Cardiac fibroblast (primary cell): ENCODE results near the gene ZDHHC11B.
"Not testable (repeated sequence)": the region's sequence is repeated elsewhere in the genome, so short reads cannot be mapped to it uniquely, and the experiment has no call there.

Experiments used
- DNase-seq, 2 donors: peaks; one replicate each; pipeline versions ENCODE4 v3.0.0 to v3.0.0-alpha.2; 2010; ENCODE audit warnings: low read depth in 2 of 2
- H3K4me3 ChIP-seq, 2 donors: replicated peaks in 1 of 2; 1 replicate in 1 of 2; 2 replicates in 1 of 2; pipeline ENCODE4 v1.5.1; 2011; ENCODE audit warnings: low read depth in 2 of 2, low read length in 2 of 2, mild to moderate bottlenecking in 2 of 2, moderate library complexity in 1 of 2
- CTCF ChIP-seq: IDR thresholded peaks from one replicate; pipeline ENCODE4 v1.5.1; 2011; ENCODE audit warnings: low read depth, mild to moderate bottlenecking, low read length, inconsistent platforms

Gene ZDHHC11B

GRCh38 chr5:683551-684481 is 100.7 kb downstream of the ZDHHC11B start:
- no peak for DNase-seq
- no peak for TF ChIP-seq CTCF
- H3K4me3 ChIP-seq, result no peak overlapping the region

GRCh38 chr5:682651-683358 is 101.7 kb downstream of the ZDHHC11B start:
- not testable (repeated sequence) for H3K4me3 ChIP-seq, DNase-seq

GRCh38 chr5:682216-682615 is 102.3 kb downstream of the ZDHHC11B start:
- H3K4me3 ChIP-seq, DNase-seq: not testable (repeated sequence)

GRCh38 chr5:681317-682191 is 103.0 kb downstream of the ZDHHC11B start:
- not testable (repeated sequence) for DNase-seq, H3K4me3 ChIP-seq

- not testable (repeated sequence) for DNase-seq, H3K4me3 ChIP-seq
Measured at GRCh38 chr5:680836-681235, 103.7 kb downstream of the ZDHHC11B start.

- H3K4me3 ChIP-seq, DNase-seq: not testable (repeated sequence)
Measured at GRCh38 chr5:680118-680795, 104.3 kb downstream of the ZDHHC11B start.

- H3K4me3 ChIP-seq, DNase-seq: not testable (repeated sequence)
Measured at GRCh38 chr5:679166-679895, 105.2 kb downstream of the ZDHHC11B start.

- DNase-seq, H3K4me3 ChIP-seq: not testable (repeated sequence)
Measured at GRCh38 chr5:678521-678920, 106.0 kb downstream of the ZDHHC11B start.

- no peak for DNase-seq
- no peak overlapping the region for H3K4me3 ChIP-seq
- no peak for TF ChIP-seq CTCF
Measured at GRCh38 chr5:677131-678101, 107.1 kb downstream of the ZDHHC11B start.
